Keratinocyte (primary cell): Measurements from ENCODE around the gene RNPS1. TPM values are rescaled to one million over a fixed set of nuclear protein-coding genes. Genes with fewer than 3 reads are reported as not detected.

Experiments used
- DNase-seq: peaks from one replicate; pipeline ENCODE4 v3.0.0-alpha.2; 2011; ENCODE audit warnings: low read depth, missing footprints, low spot score
- FAIRE-seq: peaks from 2 replicates; lab custom pipeline; 2011; peaks lifted over from hg19 to GRCh38; lab: Jason Lieb, UNC
- H2AFZ ChIP-seq: 2 replicates; pipeline ENCODE4 v1.6.0; 2012; ENCODE audit warnings: low read length, control low read depth, inconsistent platforms; ENCODE audit not compliant: control insufficient read depth
- H3K27ac ChIP-seq: 2 replicates; pipeline ENCODE4 v1.5.1; 2011; ENCODE audit warnings: low read length; ENCODE audit not compliant: control insufficient read depth, insufficient read depth
- H3K27me3 ChIP-seq: 3 replicates; pipeline ENCODE4 v1.6.0; 2011; ENCODE audit warnings: low read length; ENCODE audit not compliant: control insufficient read depth, insufficient read depth; ENCODE audit errors: extremely low read depth
- H3K36me3 ChIP-seq, 2 experiments: 2 replicates in 1 of 2; 3 replicates in 1 of 2; pipeline ENCODE4 v1.5.1; 2011; ENCODE audit warnings: low read length in 2 of 2, mild to moderate bottlenecking in 1 of 2; ENCODE audit not compliant: control insufficient read depth in 2 of 2, insufficient read depth in 2 of 2; ENCODE audit errors: extremely low read depth in 1 of 2
- H3K4me1 ChIP-seq: 3 replicates; pipeline ENCODE4 v1.5.1; 2011; ENCODE audit warnings: low read length; ENCODE audit not compliant: control insufficient read depth, insufficient read depth; ENCODE audit errors: extremely low read depth
- H3K4me2 ChIP-seq: 3 replicates; pipeline ENCODE4 v1.6.0; 2011; ENCODE audit warnings: low read depth, low read length; ENCODE audit not compliant: control insufficient read depth, insufficient read depth; ENCODE audit errors: extremely low read depth
- H3K4me3 ChIP-seq, 3 experiments: fragments of 200-600 bp in 1 of 3; sonication (generic) in 1 of 3; 2 replicates in 2 of 3; 3 replicates in 1 of 3; pipeline ENCODE4 v1.5.1; 2011 to 2016; ENCODE audit warnings: low read length in 3 of 3, mild to moderate bottlenecking in 3 of 3, control low read depth in 2 of 3, inconsistent platforms in 1 of 3, low read depth in 1 of 3, mixed read lengths in 1 of 3, mixed run types in 1 of 3, moderate library complexity in 1 of 3; ENCODE audit not compliant: control insufficient read depth in 2 of 3, insufficient read depth in 2 of 3; ENCODE audit errors: extremely low read depth in 1 of 3
- H3K79me2 ChIP-seq: 2 replicates; pipeline ENCODE4 v1.6.0; 2012; ENCODE audit warnings: low read length; ENCODE audit not compliant: control insufficient read depth, insufficient read depth
- H3K9ac ChIP-seq: 3 replicates; pipeline ENCODE4 v1.6.0; 2011; ENCODE audit warnings: low read length; ENCODE audit not compliant: control insufficient read depth, insufficient read depth; ENCODE audit errors: extremely low read depth
- H3K9me1 ChIP-seq: 3 replicates; pipeline ENCODE4 v1.6.0; 2011; ENCODE audit warnings: low read length; ENCODE audit not compliant: control insufficient read depth, insufficient read depth; ENCODE audit errors: extremely low read depth
- H3K9me3 ChIP-seq: 2 replicates; pipeline ENCODE4 v1.5.1; 2012; ENCODE audit warnings: low read depth, low read length; ENCODE audit not compliant: control insufficient read depth
- H4K20me1 ChIP-seq: 3 replicates; pipeline ENCODE4 v1.6.0; 2011; ENCODE audit warnings: low read length; ENCODE audit not compliant: control insufficient read depth, insufficient read depth; ENCODE audit errors: extremely low read depth
- EZH2 ChIP-seq: IDR thresholded peaks from one replicate; pipeline ENCODE4 v1.6.1; 2012; ENCODE audit warnings: inconsistent platforms, mild to moderate bottlenecking, low read length, moderate library complexity
- dilution Hi-C: fragments of 300-500 bp; cut with MboI; formaldehyde crosslinking; loops from one replicate; pipeline ENCODE4 v1.7.0; 2020; ENCODE audit warnings: low sequenced_read_pairs; ENCODE audit not compliant: extremely low pct_ligation_motif_present
- polyA plus RNA-seq, 5 experiments: library from polyadenylated mRNA; depleted of rRNA in 3 of 5; stranded (reverse) in 3 of 5; stranded (forward) in 1 of 5; unstranded in 1 of 5; fragments of >200 nt; gene quantifications; 1 replicate in 1 of 5; 2 replicates in 3 of 5; 3 replicates in 1 of 5; pipeline versions ENCODE4 v1.2.1 to v1.2.3, GENCODE V29; 2011 to 2012; ENCODE audit warnings: missing spikeins in 2 of 5, low read depth in 1 of 5, low replicate concordance in 1 of 5
- TF ChIP-seq, protein P1 (sequence below), 3 experiments: IDR thresholded peaks in 1 of 3; conservative IDR thresholded peaks in 1 of 3; optimal IDR thresholded peaks in 1 of 3; 2 replicates in 2 of 3; 3 replicates in 1 of 3; pipeline versions ENCODE3 to v1.5.1; 2011; ENCODE audit warnings: low read length in 3 of 3, mild to moderate bottlenecking in 3 of 3, moderate library complexity in 2 of 3, control low read depth in 1 of 3, inconsistent platforms in 1 of 3; ENCODE audit not compliant: insufficient read depth in 2 of 3; ENCODE audit errors: extremely low read depth in 1 of 3

RNPS1 gene
- polyA plus RNA-seq, 1 donor (not counting 4 experiments of a cell fraction or from before 2014, with no cell fraction given) = 89.4 TPM

DNA sequence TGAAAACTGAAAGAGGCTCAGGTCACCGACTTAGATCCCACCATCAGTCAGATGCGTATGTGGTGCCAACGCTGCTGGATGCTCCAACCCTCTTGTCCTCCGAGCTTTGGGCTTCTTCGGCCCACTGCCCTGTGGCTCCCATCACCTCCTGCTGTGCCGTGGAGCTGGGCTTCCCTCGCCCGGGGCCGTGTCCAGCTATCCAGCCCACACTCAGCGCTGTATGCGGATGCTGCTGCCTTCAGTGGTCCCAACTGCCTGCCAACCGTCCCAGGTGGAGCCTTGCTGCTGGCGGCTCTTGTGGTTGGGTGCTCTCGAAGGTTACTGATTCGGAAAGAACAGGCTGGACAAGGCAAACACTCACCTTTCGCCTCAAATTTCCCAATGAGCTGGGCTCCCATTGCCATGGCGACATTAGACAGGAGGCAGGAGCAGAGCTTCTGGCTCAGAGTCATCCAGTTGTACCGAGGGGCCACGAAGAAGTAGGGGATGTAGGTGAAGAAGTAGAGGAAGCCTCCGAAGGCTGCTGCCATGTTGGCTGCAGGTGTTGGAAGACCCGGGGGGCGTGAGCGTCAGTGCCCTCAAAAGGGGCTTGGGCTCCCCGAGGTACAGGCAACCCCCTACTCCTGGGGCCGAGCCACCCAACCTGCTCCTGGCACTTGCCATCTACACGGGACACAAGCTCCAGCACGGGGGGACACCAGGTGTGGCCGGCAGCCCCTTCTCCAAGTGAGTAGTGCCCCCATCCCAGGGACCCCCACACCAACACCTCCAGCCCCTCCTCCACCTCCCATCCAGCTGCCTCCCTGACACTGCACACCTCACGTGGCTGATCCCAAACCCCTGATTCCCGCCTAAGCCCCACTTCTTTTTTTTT, 40.4 kb upstream of the RNPS1 start:
- H3K9ac ChIP-seq = no peak overlapping the region
- dilution Hi-C loops = no loop called here
- no peaks in the 10 kb centered on the region for H3K9me1 ChIP-seq
- FAIRE-seq (no peak), DNase-seq (no peak)
- H3K9me3 ChIP-seq = no peaks in the 10 kb centered on the region
- no peak overlapping the region for H3K4me3 ChIP-seq
- H3K36me3 ChIP-seq = no peaks in the 10 kb centered on the region
- TF ChIP-seq, protein P1, sequence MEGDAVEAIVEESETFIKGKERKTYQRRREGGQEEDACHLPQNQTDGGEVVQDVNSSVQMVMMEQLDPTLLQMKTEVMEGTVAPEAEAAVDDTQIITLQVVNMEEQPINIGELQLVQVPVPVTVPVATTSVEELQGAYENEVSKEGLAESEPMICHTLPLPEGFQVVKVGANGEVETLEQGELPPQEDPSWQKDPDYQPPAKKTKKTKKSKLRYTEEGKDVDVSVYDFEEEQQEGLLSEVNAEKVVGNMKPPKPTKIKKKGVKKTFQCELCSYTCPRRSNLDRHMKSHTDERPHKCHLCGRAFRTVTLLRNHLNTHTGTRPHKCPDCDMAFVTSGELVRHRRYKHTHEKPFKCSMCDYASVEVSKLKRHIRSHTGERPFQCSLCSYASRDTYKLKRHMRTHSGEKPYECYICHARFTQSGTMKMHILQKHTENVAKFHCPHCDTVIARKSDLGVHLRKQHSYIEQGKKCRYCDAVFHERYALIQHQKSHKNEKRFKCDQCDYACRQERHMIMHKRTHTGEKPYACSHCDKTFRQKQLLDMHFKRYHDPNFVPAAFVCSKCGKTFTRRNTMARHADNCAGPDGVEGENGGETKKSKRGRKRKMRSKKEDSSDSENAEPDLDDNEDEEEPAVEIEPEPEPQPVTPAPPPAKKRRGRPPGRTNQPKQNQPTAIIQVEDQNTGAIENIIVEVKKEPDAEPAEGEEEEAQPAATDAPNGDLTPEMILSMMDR (optimal IDR thresholded peaks at IDR 0.05 in 1 of 3, IDR thresholded peaks at IDR 0.05 in 1 of 3, conservative IDR thresholded peaks at IDR 0.05 in 1 of 3; ENCODE audit: extremely low read depth in 1 of 3, insufficient read depth in 2 of 3, low read length in 3 of 3) = no peak
- TF ChIP-seq EZH2 = no peak
- H3K27ac ChIP-seq = no peak overlapping the region
- H3K79me2 ChIP-seq = no peaks in the 10 kb centered on the region
- no peak overlapping the region for H3K4me2 ChIP-seq
- H2AFZ ChIP-seq = no peak overlapping the region
- H3K4me1 ChIP-seq = no peaks in the 10 kb centered on the region
- H4K20me1 ChIP-seq = no peaks in the 10 kb centered on the region
- no peaks in the 10 kb centered on the region for H3K27me3 ChIP-seq

DNA sequence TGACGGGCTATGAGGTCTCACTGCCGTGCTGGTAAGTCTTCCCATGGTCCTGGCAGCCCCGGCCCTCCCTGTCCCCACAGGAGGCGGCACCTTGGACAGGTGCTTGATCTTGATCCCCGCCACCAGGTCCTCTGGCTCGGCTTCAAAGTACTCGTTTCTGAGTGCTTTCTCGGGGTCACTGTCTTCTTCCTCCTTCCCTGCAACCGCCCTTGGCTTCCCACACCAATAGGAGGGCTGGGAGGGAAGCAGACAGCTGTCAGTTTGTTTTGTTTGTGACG, 31.9 kb upstream of the RNPS1 start:
- peaks cover 4% of the 10 kb centered on the region for H3K27me3 ChIP-seq
- no peak for FAIRE-seq
- H3K9me1 ChIP-seq = no peaks in the 10 kb centered on the region
- no peaks in the 10 kb centered on the region for H3K4me1 ChIP-seq
- no peak for DNase-seq
- no peak overlapping the region for H2AFZ ChIP-seq
- TF ChIP-seq, protein P1 (optimal IDR thresholded peaks at IDR 0.05 in 1 of 3, IDR thresholded peaks at IDR 0.05 in 1 of 3, conservative IDR thresholded peaks at IDR 0.05 in 1 of 3; ENCODE audit: extremely low read depth in 1 of 3, insufficient read depth in 2 of 3, low read length in 3 of 3) = no peak
- TF ChIP-seq EZH2 = no peak
- no peak overlapping the region for H3K27ac ChIP-seq
- H3K9me3 ChIP-seq = no peaks in the 10 kb centered on the region
- H4K20me1 ChIP-seq = no peaks in the 10 kb centered on the region
- H3K4me3 ChIP-seq = no peak overlapping the region
- dilution Hi-C loops = no loop called here
- H3K36me3 ChIP-seq = no peaks in the 10 kb centered on the region
- no peak overlapping the region for H3K9ac ChIP-seq
- no peak overlapping the region for H3K4me2 ChIP-seq
- no peaks in the 10 kb centered on the region for H3K79me2 ChIP-seq
